Prostate gland (tissue), 2 donors: ENCODE results near the gene EXD3. TPM values are rescaled to one million over a fixed set of nuclear protein-coding genes. Genes with fewer than 3 reads are reported as not detected.
A peak's percentile ranks its signal among the peaks of the same experiment; 100 is the strongest.

ENCODE experiments used
- DNase-seq: peaks from one replicate; pipeline ENCODE4 v3.0.0-alpha.2; 2019; ENCODE audit warnings: low spot score
- H3K27ac ChIP-seq, 2 donors: fragments of 200-600 bp; sonication (generic); 2 replicates each; pipeline ENCODE4 v1.5.1; 2017 to 2019
- H3K27me3 ChIP-seq: fragments of 200-600 bp; sonication (generic); replicated peaks from 2 replicates; pipeline ENCODE4 v1.5.1; 2019; ENCODE audit not compliant: insufficient read depth
- H3K36me3 ChIP-seq, 2 donors: fragments of 200-600 bp; sonication (generic); 1 replicate in 1 of 2; 2 replicates in 1 of 2; pipeline versions ENCODE4 v1.5.1 to v1.8.1; 2017 to 2019
- H3K4me1 ChIP-seq: fragments of 200-600 bp; sonication (generic); replicated peaks from 2 replicates; pipeline ENCODE4 v1.5.1; 2019
- H3K4me3 ChIP-seq, 2 donors: fragments of 200-600 bp; sonication (generic); 2 replicates each; pipeline ENCODE4 v1.5.1; 2017 to 2019
- H3K9me3 ChIP-seq: fragments of 200-600 bp; sonication (generic); 2 replicates; pipeline ENCODE4 v1.5.1; 2017
- POLR2A ChIP-seq: fragments of 450-650 bp; IDR thresholded peaks from one replicate; pipeline ENCODE4 v1.6.1; 2016; ENCODE audit warnings: antibody characterized with exemption, mild to moderate bottlenecking
- POLR2AphosphoS5 ChIP-seq: sonication (generic); formaldehyde crosslinking; IDR thresholded peaks from one replicate; pipeline ENCODE4 v1.6.1; 2017; ENCODE audit warnings: antibody characterized with exemption
- whole genome bisulfite sequencing: methylation state at CpG from one replicate; pipeline ENCODE4 v1.1.5; 2018; 5-methylcytosine and 5-hydroxymethylcytosine counted together
- intact Hi-C: fragments of 100-400 bp; cut with DNase I; formaldehyde crosslinking; loops from one replicate; pipeline ENCODE4 v1.14.2; 2022
- total RNA-seq, 2 donors: library from RNA; depleted of rRNA; stranded (reverse); fragments of >200 nt; gene quantifications; one replicate each; pipeline ENCODE4 v1.1.0, GENCODE V29; 2016
- TF ChIP-seq, protein P1 (sequence below), 4 experiments: fragments of 200-600 bp in 2 of 4; fragments of 450-650 bp in 2 of 4; sonication (generic) in 2 of 4; IDR thresholded peaks; 1 replicate in 3 of 4; 2 replicates in 1 of 4; pipeline ENCODE4 v1.5.1; 2016 to 2019; ENCODE audit warnings: antibody characterized with exemption in 4 of 4, mild to moderate bottlenecking in 2 of 4, moderate library complexity in 2 of 4

EXD3 gene
- total RNA-seq, 2 donors from 2014 or later, result 32.6 to 44.8 TPM

DNA sequence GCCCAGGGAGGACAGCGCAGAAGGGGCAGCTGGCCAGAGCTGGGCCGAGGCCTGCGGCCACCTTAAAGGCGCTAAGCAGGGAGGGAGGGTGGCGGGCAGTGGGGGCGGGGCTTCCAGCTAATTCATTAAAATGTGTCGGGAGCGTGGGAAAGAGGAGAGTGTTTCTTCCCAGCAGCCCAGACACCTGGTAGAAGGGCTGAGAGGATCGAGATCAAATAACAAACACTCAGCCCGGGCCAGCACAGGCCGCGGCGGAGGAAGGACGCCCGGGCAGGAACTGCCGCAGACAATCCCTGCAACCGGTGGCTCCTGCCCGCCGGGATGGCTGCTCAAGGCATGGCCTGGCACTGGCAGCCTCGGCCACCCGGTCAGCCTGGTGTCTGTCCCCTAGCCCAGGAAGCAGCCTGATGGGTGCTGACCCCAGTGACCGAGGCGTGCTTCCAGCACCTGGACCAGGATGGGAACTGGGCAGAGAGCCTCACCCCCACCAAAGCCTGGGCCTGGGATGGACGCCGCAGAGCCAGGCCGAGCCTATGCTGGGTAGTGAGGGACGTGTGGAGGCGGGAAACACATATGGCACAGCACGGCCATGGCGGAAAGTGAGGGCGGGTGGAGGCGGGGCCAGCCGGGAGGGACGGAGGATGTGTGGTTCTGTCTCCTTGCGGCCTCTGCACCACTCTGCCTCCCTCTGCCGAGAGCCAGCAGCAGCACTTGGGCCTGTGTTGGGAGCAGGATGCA is 117.7 kb downstream of the EXD3 start:
- H3K27me3 ChIP-seq, result no peaks in the 10 kb centered on the region
- H3K4me3 ChIP-seq, result peak overlapping the region in 1 of 2 donors; percentile 13
- 6% methylated on average over 36 of the region's 36 CpGs for WGBS
- intact Hi-C loops, result no loop called here
- H3K36me3 ChIP-seq, result no peaks in the 10 kb centered on the region
- H3K4me1 ChIP-seq, result peaks cover 37% of the 10 kb centered on the region
- H3K27ac ChIP-seq, result peak overlapping the region; percentile 92 to 93
- H3K9me3 ChIP-seq, result no peaks in the 10 kb centered on the region
- peak; percentile 60 for DNase-seq
- TF ChIP-seq POLR2A (peak; percentile 7), POLR2AphosphoS5 (peak; percentile 18)
- TF ChIP-seq, protein P1, sequence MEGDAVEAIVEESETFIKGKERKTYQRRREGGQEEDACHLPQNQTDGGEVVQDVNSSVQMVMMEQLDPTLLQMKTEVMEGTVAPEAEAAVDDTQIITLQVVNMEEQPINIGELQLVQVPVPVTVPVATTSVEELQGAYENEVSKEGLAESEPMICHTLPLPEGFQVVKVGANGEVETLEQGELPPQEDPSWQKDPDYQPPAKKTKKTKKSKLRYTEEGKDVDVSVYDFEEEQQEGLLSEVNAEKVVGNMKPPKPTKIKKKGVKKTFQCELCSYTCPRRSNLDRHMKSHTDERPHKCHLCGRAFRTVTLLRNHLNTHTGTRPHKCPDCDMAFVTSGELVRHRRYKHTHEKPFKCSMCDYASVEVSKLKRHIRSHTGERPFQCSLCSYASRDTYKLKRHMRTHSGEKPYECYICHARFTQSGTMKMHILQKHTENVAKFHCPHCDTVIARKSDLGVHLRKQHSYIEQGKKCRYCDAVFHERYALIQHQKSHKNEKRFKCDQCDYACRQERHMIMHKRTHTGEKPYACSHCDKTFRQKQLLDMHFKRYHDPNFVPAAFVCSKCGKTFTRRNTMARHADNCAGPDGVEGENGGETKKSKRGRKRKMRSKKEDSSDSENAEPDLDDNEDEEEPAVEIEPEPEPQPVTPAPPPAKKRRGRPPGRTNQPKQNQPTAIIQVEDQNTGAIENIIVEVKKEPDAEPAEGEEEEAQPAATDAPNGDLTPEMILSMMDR (IDR thresholded peaks at IDR 0.05), result peak in 2 of 4 experiments; percentile 23 to 26

DNA sequence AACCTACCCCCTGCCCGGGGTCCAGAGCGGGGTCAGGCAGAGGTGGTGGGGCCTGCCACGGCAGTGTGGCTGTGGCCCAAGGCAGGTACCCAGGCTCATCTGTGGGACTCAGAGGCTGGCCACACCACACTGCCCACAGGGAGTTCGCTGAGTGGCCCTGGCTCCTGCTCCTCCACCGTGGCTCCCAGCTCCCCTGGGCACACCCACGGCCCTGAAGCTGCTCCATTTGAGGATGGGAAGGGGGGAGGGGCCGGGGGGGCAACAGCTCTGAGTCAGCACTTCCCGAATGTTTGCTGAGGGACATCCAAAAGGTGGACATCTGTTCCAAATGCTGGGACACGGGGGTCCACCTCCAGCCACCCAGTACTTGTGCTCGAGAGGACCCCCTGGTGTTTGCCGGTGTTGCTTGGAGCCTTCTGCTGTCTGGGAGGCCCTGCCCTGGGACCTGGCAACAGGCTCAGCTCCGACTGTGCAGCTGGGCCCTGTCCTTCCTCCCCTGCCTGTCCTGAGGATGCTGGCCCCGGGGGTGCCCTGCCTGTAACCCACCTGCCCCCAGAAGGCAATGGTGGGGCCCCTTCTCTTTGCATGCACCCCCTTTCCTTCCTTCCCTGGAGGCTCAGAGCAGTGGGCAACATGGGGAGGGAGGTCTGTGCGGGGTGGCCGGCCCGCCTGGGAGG is 118.4 kb downstream of the EXD3 start:
- H3K9me3 ChIP-seq, result no peaks in the 10 kb centered on the region
- peak overlapping the region; percentile 92 to 93 for H3K27ac ChIP-seq
- intact Hi-C loops, result no loop called here
- peaks cover 37% of the 10 kb centered on the region for H3K4me1 ChIP-seq
- 26% methylated on average over 16 of the region's 16 CpGs for WGBS
- no peaks in the 10 kb centered on the region for H3K27me3 ChIP-seq
- TF ChIP-seq, protein P1 (IDR thresholded peaks at IDR 0.05), result peak in 1 of 4 experiments; percentile 3
- no peak for TF ChIP-seq POLR2A
- no peaks in the 10 kb centered on the region for H3K36me3 ChIP-seq
- no peak overlapping the region for H3K4me3 ChIP-seq
- DNase-seq, result peak; percentile 8

DNA sequence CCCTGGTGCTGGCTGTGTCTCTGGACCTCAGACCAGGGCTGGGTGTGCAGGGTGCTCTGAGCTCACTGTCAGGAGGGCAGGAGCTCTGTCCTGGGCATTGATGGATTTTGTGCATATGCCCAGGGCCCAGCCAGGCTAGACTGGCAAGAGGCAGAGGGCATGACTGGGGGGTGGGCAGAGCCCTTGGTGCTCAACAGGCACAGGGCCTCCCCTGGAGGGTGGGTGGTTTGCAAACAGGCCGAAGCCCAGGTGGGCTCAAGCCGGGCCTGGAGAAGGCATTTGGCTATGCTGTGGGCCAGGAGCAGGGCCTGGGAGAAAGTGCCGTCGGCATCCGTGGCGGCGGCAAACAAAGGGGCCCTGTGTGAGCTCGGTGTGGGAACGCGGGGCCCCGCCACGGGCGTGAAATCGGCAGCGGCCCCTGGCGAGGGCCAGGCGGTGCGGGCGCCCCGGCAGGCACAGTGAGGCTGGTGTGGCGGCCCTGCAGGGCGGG is 119.0 kb downstream of the EXD3 start:
- TF ChIP-seq, protein P1 (IDR thresholded peaks at IDR 0.05), result no peak
- TF ChIP-seq POLR2A (no peak), POLR2AphosphoS5 (no peak)
- intact Hi-C loops, result no loop called here
- H3K9me3 ChIP-seq, result no peaks in the 10 kb centered on the region
- no peaks in the 10 kb centered on the region for H3K27me3 ChIP-seq
- no peak for DNase-seq
- H3K27ac ChIP-seq, result peak overlapping the region; percentile 92 to 93
- no peaks in the 10 kb centered on the region for H3K36me3 ChIP-seq
- H3K4me1 ChIP-seq, result peaks cover 37% of the 10 kb centered on the region
- no peak overlapping the region for H3K4me3 ChIP-seq
- WGBS, result 68% methylated on average over 22 of the region's 22 CpGs

DNA sequence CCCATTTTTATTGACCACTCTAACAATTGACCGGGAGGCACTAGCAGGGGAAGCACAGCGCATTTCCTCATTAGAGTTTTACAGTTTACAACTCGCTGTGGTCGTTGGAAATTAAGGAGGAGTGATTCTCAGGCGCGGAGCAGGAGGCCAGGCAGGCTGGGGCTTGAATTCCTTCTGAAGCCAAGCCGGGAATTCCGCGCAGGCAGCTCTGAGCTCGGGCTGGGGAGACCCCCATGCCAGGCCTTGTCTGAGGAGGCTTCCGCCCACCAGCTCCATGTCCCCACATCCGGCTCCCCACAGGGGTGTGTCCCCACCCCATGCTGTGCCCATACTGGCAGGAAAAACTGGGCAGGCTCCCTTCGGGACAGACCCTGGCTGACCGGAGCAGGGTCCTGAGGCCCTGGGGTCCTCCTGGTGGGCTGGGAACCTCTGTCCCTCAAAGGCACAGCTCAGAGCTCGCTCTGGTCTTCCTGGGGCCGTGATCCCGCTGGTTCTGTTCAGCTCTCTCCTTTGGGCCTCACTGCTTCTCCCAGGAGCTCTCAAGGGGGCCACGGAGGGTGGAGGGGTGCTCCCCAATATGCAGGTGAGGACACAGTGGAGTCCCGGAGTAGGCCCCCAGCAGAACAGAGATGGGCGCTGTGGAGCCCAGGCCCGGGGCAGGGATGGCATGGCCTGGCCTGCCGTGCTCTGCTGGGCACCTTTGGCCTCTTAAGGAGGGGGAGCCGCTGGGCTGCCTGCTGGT is 119.6 kb downstream of the EXD3 start:
- TF ChIP-seq POLR2AphosphoS5, result peak; percentile 71
- TF ChIP-seq, protein P1 (IDR thresholded peaks at IDR 0.05), result no peak
- no peak for TF ChIP-seq POLR2A

More for the DNA sequence above, 119.6 kb downstream of the EXD3 start:
- 40% methylated on average over 23 of the region's 23 CpGs for WGBS
- Histone ChIP-seq H3K27ac (peak overlapping the region; percentile 92 to 93), H3K4me3 (peak overlapping the region; percentile 39 to 46), H3K4me1 (peaks cover 37% of the 10 kb centered on the region), H3K27me3 (no peaks in the 10 kb centered on the region), H3K9me3 (no peaks in the 10 kb centered on the region), H3K36me3 (no peaks in the 10 kb centered on the region)
- intact Hi-C loops, result no loop called here
- DNase-seq, result peak; percentile 69
